Caco-2 (cell line): ENCODE measurements around the gene MSTN. TPM values are rescaled to one million over a fixed set of nuclear protein-coding genes. Genes with fewer than 3 reads are reported as not detected.

Experiments used
- BruUV-seq: library from RNA; stranded (reverse); fragments of 400-500 nt; replicated peaks from 2 replicates; lab custom pipeline; 2021; lab: Mats Ljungman, UMichigan
- CTCF ChIA-PET: fragments of 300-600 bp; sonication (Branson Sonifier 250); formaldehyde crosslinking; loops from one replicate; lab custom pipeline; 2022; ENCODE audit warnings: antibody characterized with exemption; lab: Charles Lee
- POLR2A ChIA-PET: fragments of 300-600 bp; sonication (Branson Sonifier 250); formaldehyde crosslinking; loops from one replicate; lab custom pipeline; 2022; ENCODE audit warnings: antibody characterized with exemption; lab: Charles Lee
- DNase-seq, 2 experiments: peaks; one replicate each; pipeline versions ENCODE4 v3.0.0 to v3.0.0-alpha.2; 2020 to 2022
- H3K27me3 ChIP-seq: replicated peaks from 2 replicates; pipeline ENCODE4 v1.6.0; 2011; ENCODE audit warnings: low read length; ENCODE audit not compliant: control insufficient read depth, insufficient read depth
- H3K36me3 ChIP-seq: 2 replicates; pipeline ENCODE4 v1.5.1; 2011; ENCODE audit warnings: low read length; ENCODE audit not compliant: control insufficient read depth, insufficient read depth
- H3K4me1 ChIP-seq: fragments of 250-450 bp; sonication (Bioruptor Pico); 2 replicates; pipeline ENCODE4 v1.5.1; 2020; ENCODE audit warnings: mild to moderate bottlenecking
- H3K4me3 ChIP-seq: 2 replicates; pipeline ENCODE4 v1.5.1; 2011; ENCODE audit warnings: low read depth, mild to moderate bottlenecking, control low read depth, low read length
- H3K9me3 ChIP-seq: fragments of 250-450 bp; sonication (Bioruptor Pico); 2 replicates; pipeline ENCODE4 v1.5.1; 2020; ENCODE audit warnings: mild to moderate bottlenecking, moderate library complexity
- H3K27ac Mint-ChIP-seq: one replicate; pipeline ENCODE4 v1.8.0; 2022; ENCODE audit warnings: mixed read lengths; ENCODE audit not compliant: unreplicated experiment
- H3K27me3 Mint-ChIP-seq: one replicate; pipeline ENCODE4 v1.8.0; 2022; ENCODE audit warnings: mixed read lengths; ENCODE audit not compliant: insufficient read depth, unreplicated experiment
- H3K36me3 Mint-ChIP-seq: one replicate; pipeline ENCODE4 v1.8.0; 2022; ENCODE audit warnings: mild to moderate bottlenecking, mixed read lengths; ENCODE audit not compliant: insufficient read depth, unreplicated experiment
- H3K4me1 Mint-ChIP-seq: one replicate; pipeline ENCODE4 v1.8.0; 2022; ENCODE audit warnings: low read depth, mixed read lengths; ENCODE audit not compliant: unreplicated experiment
- H3K4me3 Mint-ChIP-seq: one replicate; pipeline ENCODE4 v1.8.0; 2022; ENCODE audit warnings: mild to moderate bottlenecking, moderate library complexity, mixed read lengths; ENCODE audit not compliant: unreplicated experiment
- H3K9me3 Mint-ChIP-seq: one replicate; pipeline ENCODE4 v1.8.0; 2022; ENCODE audit warnings: mixed read lengths; ENCODE audit not compliant: unreplicated experiment
- intact Hi-C: fragments of 100-400 bp; cut with micrococcal nuclease; formaldehyde crosslinking; loops from one replicate; pipeline ENCODE4 v1.10.0; 2022; ENCODE audit not compliant: unreplicated experiment
- total RNA-seq: library from RNA; stranded (reverse); gene quantifications from 2 replicates; pipeline ENCODE4 v1.2.3, GENCODE V29; 2022
- TF ChIP-seq, protein P1 (sequence below), 2 experiments: fragments of 200-600 bp in 1 of 2; IDR thresholded peaks; 1 replicate in 1 of 2; 2 replicates in 1 of 2; pipeline versions ENCODE4 v1.5.1 to v1.8.0; 2011 to 2022; ENCODE audit warnings: antibody characterized with exemption in 1 of 2, control low read depth in 1 of 2, inconsistent platforms in 1 of 2, low read depth in 1 of 2, low read length in 1 of 2, mild to moderate bottlenecking in 1 of 2, moderate library complexity in 1 of 2; ENCODE audit not compliant: insufficient read depth in 1 of 2, severe bottlenecking in 1 of 2, unreplicated experiment in 1 of 2

The MSTN gene
- total RNA-seq, 1 experiment from 2014 or later, result not detected

- Mint-ChIP-seq H3K27ac (no peak overlapping the region), H3K36me3 (no peaks in the 10 kb centered on the region), H3K4me3 (no peak overlapping the region), H3K4me1 (no peaks in the 10 kb centered on the region), H3K9me3 (peaks cover 7% of the 10 kb centered on the region), H3K27me3 (peaks cover 11% of the 10 kb centered on the region)
- Histone ChIP-seq H3K4me1 (no peaks in the 10 kb centered on the region), H3K27me3 (no peaks in the 10 kb centered on the region), H3K9me3 (no peaks in the 10 kb centered on the region), H3K36me3 (no peaks in the 10 kb centered on the region), H3K4me3 (no peak overlapping the region)
- ChIA-PET CTCF (no interaction called here), POLR2A (no interaction called here)
- intact Hi-C loops, result no loop called here
- no peak for DNase-seq
- TF ChIP-seq, protein P1, sequence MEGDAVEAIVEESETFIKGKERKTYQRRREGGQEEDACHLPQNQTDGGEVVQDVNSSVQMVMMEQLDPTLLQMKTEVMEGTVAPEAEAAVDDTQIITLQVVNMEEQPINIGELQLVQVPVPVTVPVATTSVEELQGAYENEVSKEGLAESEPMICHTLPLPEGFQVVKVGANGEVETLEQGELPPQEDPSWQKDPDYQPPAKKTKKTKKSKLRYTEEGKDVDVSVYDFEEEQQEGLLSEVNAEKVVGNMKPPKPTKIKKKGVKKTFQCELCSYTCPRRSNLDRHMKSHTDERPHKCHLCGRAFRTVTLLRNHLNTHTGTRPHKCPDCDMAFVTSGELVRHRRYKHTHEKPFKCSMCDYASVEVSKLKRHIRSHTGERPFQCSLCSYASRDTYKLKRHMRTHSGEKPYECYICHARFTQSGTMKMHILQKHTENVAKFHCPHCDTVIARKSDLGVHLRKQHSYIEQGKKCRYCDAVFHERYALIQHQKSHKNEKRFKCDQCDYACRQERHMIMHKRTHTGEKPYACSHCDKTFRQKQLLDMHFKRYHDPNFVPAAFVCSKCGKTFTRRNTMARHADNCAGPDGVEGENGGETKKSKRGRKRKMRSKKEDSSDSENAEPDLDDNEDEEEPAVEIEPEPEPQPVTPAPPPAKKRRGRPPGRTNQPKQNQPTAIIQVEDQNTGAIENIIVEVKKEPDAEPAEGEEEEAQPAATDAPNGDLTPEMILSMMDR (IDR thresholded peaks at IDR 0.05; ENCODE audit: insufficient read depth in 1 of 2, low read depth in 1 of 2, low read length in 1 of 2, severe bottlenecking in 1 of 2, unreplicated experiment in 1 of 2), result no peak
- no TSS peak for BruUV-seq
These were observed 47.6 kb upstream of the MSTN start for GRCh38 chr2:190110131-190110530.

GRCh38 chr2:190107409-190107808, 44.9 kb upstream of the MSTN start:
- Mint-ChIP-seq H3K4me1 (no peaks in the 10 kb centered on the region), H3K4me3 (no peak overlapping the region), H3K36me3 (no peaks in the 10 kb centered on the region), H3K27me3 (peaks cover 8% of the 10 kb centered on the region), H3K27ac (no peak overlapping the region), H3K9me3 (no peaks in the 10 kb centered on the region)
- H3K36me3 ChIP-seq, result no peaks in the 10 kb centered on the region
- ChIA-PET CTCF (no interaction called here), POLR2A (no interaction called here)
- intact Hi-C loops, result no loop called here
- DNase-seq, result no peak
- H3K4me1 ChIP-seq, result no peaks in the 10 kb centered on the region
- H3K4me3 ChIP-seq, result no peak overlapping the region
- H3K27me3 ChIP-seq, result no peaks in the 10 kb centered on the region
- BruUV-seq, result no TSS peak
- no peaks in the 10 kb centered on the region for H3K9me3 ChIP-seq
- TF ChIP-seq, protein P1 (IDR thresholded peaks at IDR 0.05; ENCODE audit: insufficient read depth in 1 of 2, low read depth in 1 of 2, low read length in 1 of 2, severe bottlenecking in 1 of 2, unreplicated experiment in 1 of 2), result no peak

GRCh38 chr2:190106783-190107182, 44.3 kb upstream of the MSTN start:
- Mint-ChIP-seq H3K36me3 (no peaks in the 10 kb centered on the region), H3K4me1 (no peaks in the 10 kb centered on the region), H3K9me3 (no peaks in the 10 kb centered on the region), H3K4me3 (no peak overlapping the region), H3K27me3 (peaks cover 8% of the 10 kb centered on the region), H3K27ac (no peak overlapping the region)
- Histone ChIP-seq H3K4me1 (no peaks in the 10 kb centered on the region), H3K27me3 (no peaks in the 10 kb centered on the region), H3K4me3 (no peak overlapping the region), H3K9me3 (0 out of 2 replicates have a peak, but pooled peaks cover 2% of the 10 kb centered on the region), H3K36me3 (no peaks in the 10 kb centered on the region)
- ChIA-PET POLR2A (no interaction called here), CTCF (no interaction called here)
- no peak for DNase-seq
- TF ChIP-seq, protein P1 (IDR thresholded peaks at IDR 0.05; ENCODE audit: insufficient read depth in 1 of 2, low read depth in 1 of 2, low read length in 1 of 2, severe bottlenecking in 1 of 2, unreplicated experiment in 1 of 2), result no peak
- BruUV-seq, result no TSS peak
- intact Hi-C loops, result no loop called here
